ENCODE results near the gene DCTPP1. TPM values are rescaled to one million over a fixed set of nuclear protein-coding genes. Genes with fewer than 3 reads are reported as not detected.

Gene DCTPP1
- total and polyA plus RNA-seq, 2 of the 13 experiments (the other 11 are each of a cell fraction or from before 2014, with no cell fraction given) = 54.8 to 74.4 TPM

DNA sequence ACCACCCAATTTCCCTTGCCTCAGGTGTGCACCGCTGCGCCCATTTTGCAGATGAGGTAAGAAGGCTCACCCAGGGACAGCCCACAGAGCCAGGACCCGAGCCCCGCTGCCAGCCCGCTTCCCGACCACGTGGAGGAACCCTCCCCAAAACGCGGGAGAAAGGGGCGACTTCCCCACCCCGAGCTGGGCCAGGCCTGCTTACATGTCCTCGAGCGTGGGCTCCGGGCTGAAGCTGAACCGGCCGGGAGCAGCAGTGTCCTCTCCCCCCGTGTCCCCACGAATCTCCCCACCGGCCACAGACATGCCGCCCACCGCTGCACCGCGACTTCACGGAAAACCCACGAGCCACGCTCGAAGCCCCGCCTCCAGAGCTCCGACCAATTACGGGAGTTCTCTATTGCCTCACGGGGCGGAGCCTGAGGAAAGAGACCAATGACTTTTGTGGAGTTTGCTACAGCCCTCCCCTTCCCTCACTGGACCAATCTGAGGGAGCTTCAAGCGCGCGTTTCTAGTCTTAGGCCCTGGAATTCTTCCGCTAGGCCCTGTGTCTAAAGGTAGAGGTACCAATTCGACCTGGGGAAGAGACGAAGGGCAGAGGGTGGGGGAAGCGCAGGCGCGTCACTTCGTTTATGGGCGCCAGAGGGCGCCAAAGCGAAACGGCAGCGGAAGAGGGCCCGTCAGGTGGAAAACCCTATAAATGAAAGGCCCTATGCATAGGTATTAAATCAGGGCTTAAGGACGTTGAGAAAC lies at the start of gene DCTPP1 (continued):
- TF ChIP-seq KLF13 (CRISPR knock-in tag; IDR thresholded peaks at IDR 0.05) = no peak
- peak; percentile 68; the same call in 1 of the 2 replicates for TF ChIP-seq ZBTB20 (CRISPR knock-in tag; IDR thresholded peaks at IDR 0.05; ENCODE audit: borderline replicate concordance, low read depth)
- TF ChIP-seq SMC3 (IDR thresholded peaks at IDR 0.05; ENCODE audit: low read length) = peak; percentile 91
- TF ChIP-seq PRDM15 (CRISPR knock-in tag; IDR thresholded peaks at IDR 0.05) = no peak
- TF ChIP-seq, protein P1, sequence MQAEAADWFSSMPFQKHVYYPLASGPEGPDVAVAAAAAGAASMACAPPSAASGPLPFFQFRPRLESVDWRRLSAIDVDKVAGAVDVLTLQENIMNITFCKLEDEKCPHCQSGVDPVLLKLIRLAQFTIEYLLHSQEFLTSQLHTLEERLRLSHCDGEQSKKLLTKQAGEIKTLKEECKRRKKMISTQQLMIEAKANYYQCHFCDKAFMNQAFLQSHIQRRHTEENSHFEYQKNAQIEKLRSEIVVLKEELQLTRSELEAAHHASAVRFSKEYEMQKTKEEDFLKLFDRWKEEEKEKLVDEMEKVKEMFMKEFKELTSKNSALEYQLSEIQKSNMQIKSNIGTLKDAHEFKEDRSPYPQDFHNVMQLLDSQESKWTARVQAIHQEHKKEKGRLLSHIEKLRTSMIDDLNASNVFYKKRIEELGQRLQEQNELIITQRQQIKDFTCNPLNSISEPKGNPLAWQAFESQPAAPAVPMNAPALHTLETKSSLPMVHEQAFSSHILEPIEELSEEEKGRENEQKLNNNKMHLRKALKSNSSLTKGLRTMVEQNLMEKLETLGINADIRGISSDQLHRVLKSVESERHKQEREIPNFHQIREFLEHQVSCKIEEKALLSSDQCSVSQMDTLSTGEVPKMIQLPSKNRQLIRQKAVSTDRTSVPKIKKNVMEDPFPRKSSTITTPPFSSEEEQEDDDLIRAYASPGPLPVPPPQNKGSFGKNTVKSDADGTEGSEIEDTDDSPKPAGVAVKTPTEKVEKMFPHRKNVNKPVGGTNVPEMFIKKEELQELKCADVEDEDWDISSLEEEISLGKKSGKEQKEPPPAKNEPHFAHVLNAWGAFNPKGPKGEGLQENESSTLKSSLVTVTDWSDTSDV (CRISPR knock-in tag; IDR thresholded peaks at IDR 0.05) = no peak
- peak; percentile 84 for TF ChIP-seq ZMYM4 (CRISPR knock-in tag; IDR thresholded peaks at IDR 0.05)
- no peak for TF ChIP-seq NFATC3 (CRISPR knock-in tag; IDR thresholded peaks at IDR 0.05)
- peak; percentile 85; the same call in 1 of the 3 replicates for TF ChIP-seq MXI1 (IDR thresholded peaks at IDR 0.05; ENCODE audit: borderline replicate concordance, low read depth, low read length)
- TF ChIP-seq ZNF703 (CRISPR knock-in tag; IDR thresholded peaks at IDR 0.05; ENCODE audit: borderline replicate concordance) = peak; percentile 73; the same call in 1 of the 2 replicates
- TF ChIP-seq NCOA2 (CRISPR knock-in tag; IDR thresholded peaks at IDR 0.05) = peak; percentile 49; the same call in 1 of the 2 replicates
- no peak; the same call in none of the 2 replicates for TF ChIP-seq ZNF598 (CRISPR knock-in tag; IDR thresholded peaks at IDR 0.05; ENCODE audit: borderline replicate concordance)
- peak; percentile 79 for TF ChIP-seq UBTF (CRISPR knock-in tag; IDR thresholded peaks at IDR 0.05)
- peak; percentile 98; the same call in 1 of the 2 replicates for TF ChIP-seq ZNF350 (CRISPR knock-in tag; IDR thresholded peaks at IDR 0.05; ENCODE audit: borderline replicate concordance, low read depth)
- TF ChIP-seq, protein P2, sequence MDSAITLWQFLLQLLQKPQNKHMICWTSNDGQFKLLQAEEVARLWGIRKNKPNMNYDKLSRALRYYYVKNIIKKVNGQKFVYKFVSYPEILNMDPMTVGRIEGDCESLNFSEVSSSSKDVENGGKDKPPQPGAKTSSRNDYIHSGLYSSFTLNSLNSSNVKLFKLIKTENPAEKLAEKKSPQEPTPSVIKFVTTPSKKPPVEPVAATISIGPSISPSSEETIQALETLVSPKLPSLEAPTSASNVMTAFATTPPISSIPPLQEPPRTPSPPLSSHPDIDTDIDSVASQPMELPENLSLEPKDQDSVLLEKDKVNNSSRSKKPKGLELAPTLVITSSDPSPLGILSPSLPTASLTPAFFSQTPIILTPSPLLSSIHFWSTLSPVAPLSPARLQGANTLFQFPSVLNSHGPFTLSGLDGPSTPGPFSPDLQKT (CRISPR knock-in tag; IDR thresholded peaks at IDR 0.05; ENCODE audit: borderline replicate concordance) = no peak

Data from HepG2 (cell line).